HEK293T (cell line): Measurements from ENCODE around the gene IDE.

Experiments
- FOXA1 ChIP-seq: fragments of 450-650 bp; IDR thresholded peaks from 2 replicates; pipeline ENCODE4 v1.6.1; 2016; ENCODE audit warnings: mild to moderate bottlenecking
- FOXK2 ChIP-seq: fragments of 450-650 bp; IDR thresholded peaks from 2 replicates; pipeline ENCODE4 v1.6.1; 2016; ENCODE audit warnings: mild to moderate bottlenecking
- FOXM1 ChIP-seq: fragments of 450-650 bp; IDR thresholded peaks from 2 replicates; pipeline ENCODE4 v1.6.1; 2017; ENCODE audit warnings: mild to moderate bottlenecking, borderline replicate concordance
- LEF1 ChIP-seq: fragments of 450-650 bp; IDR thresholded peaks from 2 replicates; pipeline ENCODE4 v1.6.1; 2017; ENCODE audit warnings: mild to moderate bottlenecking, borderline replicate concordance
- SP1 ChIP-seq: fragments of 450-650 bp; IDR thresholded peaks from 2 replicates; pipeline ENCODE4 v1.6.1; 2017
- SUZ12 ChIP-seq: fragments of 450-650 bp; IDR thresholded peaks from 2 replicates; pipeline ENCODE4 v1.6.1; 2016; ENCODE audit warnings: mild to moderate bottlenecking
- TARDBP ChIP-seq: fragments of 450-650 bp; IDR thresholded peaks from 2 replicates; pipeline ENCODE4 v1.6.1; 2016

- TF ChIP-seq TARDBP (no peak), FOXA1 (no peak), SUZ12 (no peak), LEF1 (no peak), FOXK2 (no peak), SP1 (no peak), FOXM1 (no peak)
Observed at GRCh38 chr10:92405419-92405924, 168.4 kb downstream of the IDE start.
